ENCODE measurements around the gene RAD50.

Gene RAD50

GRCh38 chr5:132678735-132679134 lies 122.0 kb downstream of the RAD50 start:
- Histone ChIP-seq H3K4me2 (no peak overlapping the region), H3K79me2 (ENCODE audit: insufficient read depth, low read depth) (no peaks in the 10 kb centered on the region), H3K4me1 (ENCODE audit: low read depth, poor library complexity, severe bottlenecking) (no peaks in the 10 kb centered on the region), H3K9ac (no peak overlapping the region), H3K36me3 (ENCODE audit: insufficient read depth) (no peaks in the 10 kb centered on the region), H3K27ac (no peak overlapping the region), H3K4me3 (IDR thresholded peaks at IDR 0.05; ENCODE audit: insufficient read depth, low read depth, low read length) (no peak overlapping the region), H3K27me3 (ENCODE audit: insufficient read depth, low read depth) (no peaks in the 10 kb centered on the region), H2AFZ (ENCODE audit: low read depth) (no peak overlapping the region), H4K20me1 (ENCODE audit: insufficient read depth) (no peaks in the 10 kb centered on the region)
- TF ChIP-seq CTCF (conservative IDR thresholded peaks at IDR 0.05; ENCODE audit: low read depth, low read length) = no peak

- Histone ChIP-seq H2AFZ (ENCODE audit: low read depth) (no peak overlapping the region), H3K9ac (no peak overlapping the region), H3K36me3 (ENCODE audit: insufficient read depth) (no peaks in the 10 kb centered on the region), H3K79me2 (ENCODE audit: insufficient read depth, low read depth) (no peaks in the 10 kb centered on the region), H3K27ac (no peak overlapping the region), H3K27me3 (ENCODE audit: insufficient read depth, low read depth) (no peaks in the 10 kb centered on the region), H3K4me1 (ENCODE audit: low read depth, poor library complexity, severe bottlenecking) (peaks cover under 1% of the 10 kb centered on the region), H4K20me1 (ENCODE audit: insufficient read depth) (no peaks in the 10 kb centered on the region), H3K4me3 (IDR thresholded peaks at IDR 0.05; ENCODE audit: insufficient read depth, low read depth, low read length) (no peak overlapping the region), H3K4me2 (no peak overlapping the region)
- TF ChIP-seq CTCF (conservative IDR thresholded peaks at IDR 0.05; ENCODE audit: low read depth, low read length) = no peak
These were observed 122.4 kb downstream of the RAD50 start for GRCh38 chr5:132679166-132679565.

GRCh38 chr5:132679717-132680380 lies 123.1 kb downstream of the RAD50 start:
- H3K27me3 ChIP-seq (ENCODE audit: insufficient read depth, low read depth) = no peaks in the 10 kb centered on the region
- no peaks in the 10 kb centered on the region for H3K36me3 ChIP-seq (ENCODE audit: insufficient read depth)
- no peak overlapping the region for H3K27ac ChIP-seq
- H3K79me2 ChIP-seq (ENCODE audit: insufficient read depth, low read depth) = no peaks in the 10 kb centered on the region
- H4K20me1 ChIP-seq (ENCODE audit: insufficient read depth) = no peaks in the 10 kb centered on the region
- no peak for TF ChIP-seq CTCF (conservative IDR thresholded peaks at IDR 0.05; ENCODE audit: low read depth, low read length)
- H3K4me3 ChIP-seq (IDR thresholded peaks at IDR 0.05; ENCODE audit: insufficient read depth, low read depth, low read length) = no peak overlapping the region
- no peak overlapping the region for H3K9ac ChIP-seq
- H3K4me2 ChIP-seq = no peak overlapping the region
- no peak overlapping the region for H2AFZ ChIP-seq (ENCODE audit: low read depth)
- H3K4me1 ChIP-seq (ENCODE audit: low read depth, poor library complexity, severe bottlenecking) = peaks cover 8% of the 10 kb centered on the region

- no peaks in the 10 kb centered on the region for H4K20me1 ChIP-seq (ENCODE audit: insufficient read depth)
- TF ChIP-seq CTCF (conservative IDR thresholded peaks at IDR 0.05; ENCODE audit: low read depth, low read length) = no peak
- H3K4me1 ChIP-seq (ENCODE audit: low read depth, poor library complexity, severe bottlenecking) = peaks cover 14% of the 10 kb centered on the region
- H3K4me3 ChIP-seq (IDR thresholded peaks at IDR 0.05; ENCODE audit: insufficient read depth, low read depth, low read length) = no peak overlapping the region
- H3K79me2 ChIP-seq (ENCODE audit: insufficient read depth, low read depth) = no peaks in the 10 kb centered on the region
- H3K36me3 ChIP-seq (ENCODE audit: insufficient read depth) = no peaks in the 10 kb centered on the region
- H3K9ac ChIP-seq = no peak overlapping the region
- H3K4me2 ChIP-seq = no peak overlapping the region
- no peak overlapping the region for H3K27ac ChIP-seq
- no peaks in the 10 kb centered on the region for H3K27me3 ChIP-seq (ENCODE audit: insufficient read depth, low read depth)
- no peak overlapping the region for H2AFZ ChIP-seq (ENCODE audit: low read depth)
These were observed 124.2 kb downstream of the RAD50 start for GRCh38 chr5:132680780-132681475.
